ENCODE measurements around the gene INMT. TPM values are rescaled to one million over a fixed set of nuclear protein-coding genes. Genes with fewer than 3 reads are reported as not detected.

Gene INMT
- total and polyA plus RNA-seq, 2 of the 8 experiments (the other 6 are each of a cell fraction or from before 2014, with no cell fraction given), result 0.60 to 0.94 TPM

DNA sequence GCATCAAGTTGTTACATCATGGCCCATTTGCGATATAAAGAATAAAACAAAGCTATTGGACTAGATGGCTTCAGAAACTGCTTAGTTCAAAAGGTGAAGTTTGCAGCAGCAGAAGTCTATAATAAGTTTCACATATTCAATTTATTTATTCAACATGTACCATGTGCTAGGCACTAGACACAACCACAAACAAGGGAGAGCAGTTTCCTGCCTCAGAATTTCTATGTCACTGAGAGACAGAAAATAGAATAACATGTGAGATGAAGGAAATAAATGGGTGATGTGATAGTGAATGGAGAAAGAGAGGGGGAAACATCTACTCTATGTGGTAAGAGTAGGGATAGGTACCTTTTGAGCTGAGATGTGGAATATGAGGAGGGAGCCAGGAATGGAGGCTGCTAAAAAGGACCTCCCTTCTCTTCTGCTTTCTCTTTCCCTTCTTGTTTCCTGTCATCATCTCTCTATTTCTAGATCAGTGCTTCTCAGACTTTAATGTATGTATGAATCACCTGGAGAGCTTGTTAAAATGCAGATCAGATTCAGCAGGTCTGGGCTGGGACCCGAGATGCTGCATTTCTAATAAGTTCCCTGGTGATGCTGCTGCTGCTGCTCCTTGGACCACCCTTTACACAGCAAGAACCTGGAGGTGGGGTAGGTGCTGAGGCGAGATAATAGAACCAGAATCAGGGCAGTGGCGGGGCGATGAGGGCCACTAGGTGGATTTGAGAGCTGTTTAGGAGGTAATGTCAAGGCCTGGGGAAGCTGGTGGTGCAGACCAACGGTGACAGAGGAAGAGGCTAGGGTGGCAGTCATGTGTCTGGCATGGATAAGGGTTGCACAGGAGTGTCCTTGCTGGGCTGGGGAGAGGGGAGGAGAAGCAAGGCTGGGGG lies 13.7 kb upstream of the INMT start:
- no peak overlapping the region for H2BK120ac ChIP-seq (replicated peaks; ENCODE audit: low read depth, low read length)
- POLR2A ChIA-PET (ENCODE audit: partially characterized antibody), result interaction anchor here (0.9 kb wide), 1 partner anchor 12 kb away, joined by 3 read pairs; no protein-coding TSS in a partner anchor
- TF ChIP-seq SIX5 (IDR thresholded peaks at IDR 0.05; ENCODE audit: low read depth, low read length) (no peak), HDAC2 (IDR thresholded peaks at IDR 0.05; ENCODE audit: borderline replicate concordance in 1 of 2, low read depth in 2 of 2, low read length in 2 of 2) (no peak), RBBP5 (IDR thresholded peaks at IDR 0.05; ENCODE audit: borderline replicate concordance, low read depth, low read length) (no peak), KDM1A (IDR thresholded peaks at IDR 0.05; ENCODE audit: borderline replicate concordance, low read length) (no peak), RAD21 (IDR thresholded peaks at IDR 0.05 in 1 of 2, conservative IDR thresholded peaks at IDR 0.05 in 1 of 2; ENCODE audit: low read depth in 2 of 2, low read length in 2 of 2) (no peak), SP4 (IDR thresholded peaks at IDR 0.05; ENCODE audit: low read length) (no peak), EP300 (IDR thresholded peaks at IDR 0.05; ENCODE audit: borderline replicate concordance in 1 of 2, low read depth in 2 of 2, low read length in 2 of 2) (no peak)
- TF ChIP-seq, protein P1, sequence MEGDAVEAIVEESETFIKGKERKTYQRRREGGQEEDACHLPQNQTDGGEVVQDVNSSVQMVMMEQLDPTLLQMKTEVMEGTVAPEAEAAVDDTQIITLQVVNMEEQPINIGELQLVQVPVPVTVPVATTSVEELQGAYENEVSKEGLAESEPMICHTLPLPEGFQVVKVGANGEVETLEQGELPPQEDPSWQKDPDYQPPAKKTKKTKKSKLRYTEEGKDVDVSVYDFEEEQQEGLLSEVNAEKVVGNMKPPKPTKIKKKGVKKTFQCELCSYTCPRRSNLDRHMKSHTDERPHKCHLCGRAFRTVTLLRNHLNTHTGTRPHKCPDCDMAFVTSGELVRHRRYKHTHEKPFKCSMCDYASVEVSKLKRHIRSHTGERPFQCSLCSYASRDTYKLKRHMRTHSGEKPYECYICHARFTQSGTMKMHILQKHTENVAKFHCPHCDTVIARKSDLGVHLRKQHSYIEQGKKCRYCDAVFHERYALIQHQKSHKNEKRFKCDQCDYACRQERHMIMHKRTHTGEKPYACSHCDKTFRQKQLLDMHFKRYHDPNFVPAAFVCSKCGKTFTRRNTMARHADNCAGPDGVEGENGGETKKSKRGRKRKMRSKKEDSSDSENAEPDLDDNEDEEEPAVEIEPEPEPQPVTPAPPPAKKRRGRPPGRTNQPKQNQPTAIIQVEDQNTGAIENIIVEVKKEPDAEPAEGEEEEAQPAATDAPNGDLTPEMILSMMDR (IDR thresholded peaks at IDR 0.05; ENCODE audit: control extremely low read depth in 1 of 3, insufficient read depth in 1 of 3, low read depth in 1 of 3, low read length in 3 of 3), result no peak

More for the DNA sequence above, 13.7 kb upstream of the INMT start:
- no peak overlapping the region for H2AK5ac ChIP-seq (ENCODE audit: low read depth, low read length)
- no peak overlapping the region for H3K18ac ChIP-seq (ENCODE audit: extremely low read depth, low read length)
- H3K36me3 ChIP-seq (ENCODE audit: control insufficient read depth in 2 of 4, insufficient read depth in 4 of 4, low read length in 3 of 4), result no peaks in the 10 kb centered on the region
- no peaks in the 10 kb centered on the region for H3K79me1 ChIP-seq (ENCODE audit: low read depth, low read length)
- no peak overlapping the region for H3K27ac ChIP-seq (ENCODE audit: low read depth, low read length)
- no peak overlapping the region for H4K5ac ChIP-seq (ENCODE audit: insufficient read length, low read depth, low read length)
- peaks cover 0 to 4% (median 0%) of the 10 kb centered on the region in 4 experiments; a peak in 2 of 7 replicates for H3K4me1 ChIP-seq (replicated peaks in 1 of 4; ENCODE audit: control insufficient read depth in 3 of 4, insufficient read depth in 4 of 4, low read length in 3 of 4)
- H3K9ac ChIP-seq (replicated peaks in 1 of 4; ENCODE audit: extremely low read depth in 1 of 4, low read depth in 3 of 4, low read length in 3 of 4), result no peak overlapping the region
- no peak overlapping the region for H2AFZ ChIP-seq (ENCODE audit: low read length)
- CTCF ChIA-PET (ENCODE audit: partially characterized antibody), result interaction anchor here (0.7 to 9.5 kb wide), 23 partner anchors 9 to 505 kb away, joined by 3 to 162 read pairs (median 16); partner anchors contain the start of genes CRHR2 and INMT
- no peak overlapping the region for H3K4ac ChIP-seq (replicated peaks; ENCODE audit: insufficient read length, low read depth, low read length)
- no peaks in the 10 kb centered on the region for H3K23me2 ChIP-seq (ENCODE audit: low read depth, low read length)
- no peak overlapping the region for H3K56ac ChIP-seq (replicated peaks; ENCODE audit: insufficient read length, low read depth, low read length)
- H4K20me1 ChIP-seq (replicated peaks in 1 of 2; ENCODE audit: control insufficient read depth in 1 of 2, insufficient read depth in 2 of 2, low read length in 2 of 2), result no peaks in the 10 kb centered on the region
- no peak overlapping the region for H4K91ac ChIP-seq (replicated peaks; ENCODE audit: insufficient read length, low read length)
- H3K79me2 ChIP-seq (ENCODE audit: control insufficient read depth in 1 of 2, insufficient read depth in 2 of 2, low read length in 2 of 2), result no peaks in the 10 kb centered on the region
- WGBS, 2 experiments (ENCODE audit: extremely low coverage in 1 of 2, insufficient coverage in 1 of 2, insufficient read length in 1 of 2, insufficient replicate concordance in 2 of 2, low coverage in 1 of 2, low lambda C conversion rate in 2 of 2, missing lambda C conversion rate in 1 of 2), result 78% methylated on average over 6 of the region's 6 CpGs; no CpG with 5 or more reads in 1 of the 2 experiments
- H3K4me3 ChIP-seq (ENCODE audit: extremely low read depth in 1 of 4, insufficient read depth in 2 of 4, low read depth in 3 of 4, low read length in 4 of 4), result no peak overlapping the region
- H3K23ac ChIP-seq (ENCODE audit: insufficient read length), result no peak overlapping the region
- H2BK12ac ChIP-seq (ENCODE audit: low read depth, low read length), result no peak overlapping the region
- no peaks in the 10 kb centered on the region for H3K27me3 ChIP-seq (replicated peaks in 1 of 4; ENCODE audit: control insufficient read depth in 3 of 4, extremely low read depth in 1 of 4, insufficient read depth in 3 of 4, low read length in 3 of 4)
- no peak overlapping the region for H2BK15ac ChIP-seq (ENCODE audit: low read length)
- H4K8ac ChIP-seq (ENCODE audit: extremely low read depth, insufficient read depth, low read length), result no peak overlapping the region
- H3K14ac ChIP-seq (ENCODE audit: insufficient read length), result no peak overlapping the region
- no peak overlapping the region for H2BK20ac ChIP-seq (ENCODE audit: low read length)
- no peak overlapping the region for H2BK5ac ChIP-seq (ENCODE audit: low read depth, low read length)
- FAIRE-seq (no peak), DNase-seq (ENCODE audit: low read depth in 1 of 2, low spot score in 2 of 2) (no peak)
- no peaks in the 10 kb centered on the region for H3K9me3 ChIP-seq (ENCODE audit: insufficient read depth in 2 of 2, low read depth in 1 of 2, low read length in 1 of 2)
- H3K4me2 ChIP-seq (ENCODE audit: insufficient read depth in 1 of 2, low read depth in 2 of 2, low read length in 2 of 2), result no peak overlapping the region
